Measurements from ENCODE around the gene NFIA. TPM values are rescaled to one million over a fixed set of nuclear protein-coding genes. Genes with fewer than 3 reads are reported as not detected.

The NFIA gene
- total and polyA plus RNA-seq, 10 of the 15 experiments (the other 5 are each of a cell fraction or from before 2014, with no cell fraction given) = 0.10 to 0.16 TPM; not detected in 8

GRCh38 chr1:61372944-61373343 is 290.6 kb downstream of the NFIA start:
- Histone ChIP-seq H3K27me3 (replicated peaks in 1 of 2; ENCODE audit: control insufficient read depth in 2 of 2, insufficient read depth in 2 of 2, low read length in 1 of 2) (peaks cover 0 to 3% of the 10 kb centered on the region in 2 experiments; a peak in 2 of 4 replicates), H3K79me2 (ENCODE audit: control insufficient read depth, insufficient read depth, low read length) (no peaks in the 10 kb centered on the region), H3K4me1 (ENCODE audit: control insufficient read depth, insufficient read depth, low read length) (no peaks in the 10 kb centered on the region), H3K4me2 (ENCODE audit: control insufficient read depth, insufficient read depth) (no peak overlapping the region), H2AFZ (ENCODE audit: control insufficient read depth, low read depth, low read length) (no peak overlapping the region), H3K36me3 (ENCODE audit: control insufficient read depth in 2 of 2, insufficient read depth in 2 of 2, low read length in 1 of 2) (no peaks in the 10 kb centered on the region), H3K9ac (ENCODE audit: control insufficient read depth, insufficient read depth, low read length) (no peak overlapping the region), H3K4me3 (no peak overlapping the region), H3K9me3 (replicated peaks; ENCODE audit: control insufficient read depth, insufficient read depth, low read length) (no peaks in the 10 kb centered on the region), H3K27ac (ENCODE audit: control insufficient read depth, insufficient read depth) (no peak overlapping the region), H4K20me1 (ENCODE audit: control insufficient read depth, insufficient read depth) (no peaks in the 10 kb centered on the region)
- CTCF ChIA-PET = no interaction called here
- TF ChIP-seq BCL3 (IDR thresholded peaks at IDR 0.05; ENCODE audit: borderline replicate concordance, insufficient read depth, low read depth, low read length, poor library complexity, severe bottlenecking) (no peak), LARP7 (IDR thresholded peaks at IDR 0.05) (no peak), MYB (IDR thresholded peaks at IDR 0.05; ENCODE audit: borderline replicate concordance, low read depth, low read length) (no peak), PRDM15 (CRISPR knock-in tag; IDR thresholded peaks at IDR 0.05) (no peak), YBX1 (IDR thresholded peaks at IDR 0.05) (no peak), KDM1A (IDR thresholded peaks at IDR 0.05; ENCODE audit: borderline replicate concordance) (no peak), RBBP5 (conservative IDR thresholded peaks at IDR 0.05) (no peak)
- FAIRE-seq (no peak), DNase-seq (ENCODE audit: low read depth, low spot score) (no peak), ATAC-seq (no peak)
- SMC1A ChIA-PET (ENCODE audit: uncharacterized antibody, unreplicated experiment) = interaction anchor here (0.7 kb wide), 1 partner anchor 15 kb away, joined by 3 read pairs; no protein-coding TSS in a partner anchor
- RAD21 ChIA-PET (ENCODE audit: unreplicated experiment) = interaction anchor here (1.1 kb wide), 1 partner anchor 80 kb away, joined by 3 read pairs; no protein-coding TSS in a partner anchor
- WGBS (ENCODE audit: insufficient coverage, insufficient replicate concordance, low lambda C conversion rate, missing lambda C conversion rate) = 24% methylated on average over 5 of the region's 5 CpGs
- intact Hi-C loops (cut with micrococcal nuclease; ENCODE audit: unreplicated experiment) = no loop called here
- BruUV-seq (replicated peaks) = no TSS peak
- POLR2A ChIA-PET = no interaction called here
- in situ Hi-C loops (cut with MboI) = no loop called here

Data from GM12878 (cell line).